Bronchial epithelial cell (primary cell): ENCODE measurements around the gene ZNF710. TPM values are rescaled to one million over a fixed set of nuclear protein-coding genes. Genes with fewer than 3 reads are reported as not detected.

Source experiments
- DNase-seq: peaks from one replicate; pipeline ENCODE4 v3.0.0-alpha.2; 2010; ENCODE audit warnings: low read depth
- FAIRE-seq: peaks from 2 replicates; lab custom pipeline; 2011; peaks lifted over from hg19 to GRCh38; lab: Jason Lieb, UNC
- H3K27me3 ChIP-seq: 2 replicates; pipeline ENCODE4 v1.5.1; 2011; ENCODE audit warnings: low read length; ENCODE audit not compliant: control insufficient read depth, insufficient read depth
- H3K36me3 ChIP-seq: 2 replicates; pipeline ENCODE4 v1.5.1; 2011; ENCODE audit warnings: low read length; ENCODE audit not compliant: control insufficient read depth, insufficient read depth
- H3K4me3 ChIP-seq: 2 replicates; pipeline ENCODE4 v1.5.1; 2011; ENCODE audit warnings: mild to moderate bottlenecking, low read depth, low read length, control low read depth
- total RNA-seq: library from RNA; depleted of rRNA; stranded (reverse); fragments of >200 nt; gene quantifications from 2 replicates; pipeline ENCODE4 v1.2.1, GENCODE V29; 2014
- TF ChIP-seq, protein P1 (sequence below): IDR thresholded peaks from 2 replicates; pipeline ENCODE4 v1.5.1; 2011; ENCODE audit warnings: mild to moderate bottlenecking, moderate library complexity, low read length, control low read depth, inconsistent platforms; ENCODE audit not compliant: insufficient read depth, severe bottlenecking

ZNF710 gene
- total RNA-seq, 1 donor from 2014 or later, result 7.6 TPM

DNA sequence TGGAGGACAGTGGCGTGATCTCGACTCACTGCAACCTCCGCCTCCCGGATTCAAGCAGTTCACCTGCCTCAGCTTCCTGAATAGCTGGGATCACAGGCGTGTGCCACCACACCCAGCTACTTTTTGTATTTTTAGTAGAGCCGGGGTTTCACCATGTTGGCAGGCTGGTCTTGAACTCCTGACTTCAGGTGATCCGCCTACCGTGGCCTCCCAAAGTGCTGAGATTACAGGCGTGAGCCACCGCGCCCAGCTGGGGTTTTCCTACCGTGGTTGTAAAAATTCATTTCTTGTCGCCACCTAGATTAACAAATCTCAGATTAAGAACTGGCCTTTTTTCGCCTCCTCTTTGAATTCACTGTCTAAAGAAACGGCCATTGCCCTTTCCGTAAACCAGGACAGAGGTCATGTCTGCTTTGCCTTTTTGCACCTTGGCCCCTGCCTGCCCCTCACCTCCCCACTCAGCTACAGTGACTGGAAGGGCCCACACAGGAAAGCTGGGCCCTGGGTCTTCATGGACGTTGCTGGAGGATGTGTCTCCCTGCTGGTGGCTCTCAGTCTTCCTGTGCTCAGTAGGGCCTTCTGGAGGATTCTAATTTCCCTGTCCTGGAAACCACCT, 17.2 kb downstream of the ZNF710 start:
- no peak for DNase-seq
- FAIRE-seq, result no peak
- no peaks in the 10 kb centered on the region for H3K27me3 ChIP-seq
- H3K36me3 ChIP-seq, result peaks cover 3% of the 10 kb centered on the region
- TF ChIP-seq, protein P1, sequence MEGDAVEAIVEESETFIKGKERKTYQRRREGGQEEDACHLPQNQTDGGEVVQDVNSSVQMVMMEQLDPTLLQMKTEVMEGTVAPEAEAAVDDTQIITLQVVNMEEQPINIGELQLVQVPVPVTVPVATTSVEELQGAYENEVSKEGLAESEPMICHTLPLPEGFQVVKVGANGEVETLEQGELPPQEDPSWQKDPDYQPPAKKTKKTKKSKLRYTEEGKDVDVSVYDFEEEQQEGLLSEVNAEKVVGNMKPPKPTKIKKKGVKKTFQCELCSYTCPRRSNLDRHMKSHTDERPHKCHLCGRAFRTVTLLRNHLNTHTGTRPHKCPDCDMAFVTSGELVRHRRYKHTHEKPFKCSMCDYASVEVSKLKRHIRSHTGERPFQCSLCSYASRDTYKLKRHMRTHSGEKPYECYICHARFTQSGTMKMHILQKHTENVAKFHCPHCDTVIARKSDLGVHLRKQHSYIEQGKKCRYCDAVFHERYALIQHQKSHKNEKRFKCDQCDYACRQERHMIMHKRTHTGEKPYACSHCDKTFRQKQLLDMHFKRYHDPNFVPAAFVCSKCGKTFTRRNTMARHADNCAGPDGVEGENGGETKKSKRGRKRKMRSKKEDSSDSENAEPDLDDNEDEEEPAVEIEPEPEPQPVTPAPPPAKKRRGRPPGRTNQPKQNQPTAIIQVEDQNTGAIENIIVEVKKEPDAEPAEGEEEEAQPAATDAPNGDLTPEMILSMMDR, result no peak
- H3K4me3 ChIP-seq, result no peak overlapping the region

- FAIRE-seq, result no peak
- TF ChIP-seq, protein P1, result no peak
- H3K4me3 ChIP-seq, result no peak overlapping the region
- DNase-seq, result no peak
- H3K27me3 ChIP-seq, result no peaks in the 10 kb centered on the region
- H3K36me3 ChIP-seq, result peaks cover 3% of the 10 kb centered on the region
These were observed 18.5 kb downstream of the ZNF710 start for GRCh38 chr15:90019611-90020010.

GRCh38 chr15:90020021-90020735, 19.1 kb downstream of the ZNF710 start:
- no peaks in the 10 kb centered on the region for H3K27me3 ChIP-seq
- DNase-seq, result no peak
- peak; percentile 28 for FAIRE-seq
- no peak overlapping the region for H3K4me3 ChIP-seq
- peaks cover 3% of the 10 kb centered on the region for H3K36me3 ChIP-seq
- TF ChIP-seq, protein P1, result no peak

DNA sequence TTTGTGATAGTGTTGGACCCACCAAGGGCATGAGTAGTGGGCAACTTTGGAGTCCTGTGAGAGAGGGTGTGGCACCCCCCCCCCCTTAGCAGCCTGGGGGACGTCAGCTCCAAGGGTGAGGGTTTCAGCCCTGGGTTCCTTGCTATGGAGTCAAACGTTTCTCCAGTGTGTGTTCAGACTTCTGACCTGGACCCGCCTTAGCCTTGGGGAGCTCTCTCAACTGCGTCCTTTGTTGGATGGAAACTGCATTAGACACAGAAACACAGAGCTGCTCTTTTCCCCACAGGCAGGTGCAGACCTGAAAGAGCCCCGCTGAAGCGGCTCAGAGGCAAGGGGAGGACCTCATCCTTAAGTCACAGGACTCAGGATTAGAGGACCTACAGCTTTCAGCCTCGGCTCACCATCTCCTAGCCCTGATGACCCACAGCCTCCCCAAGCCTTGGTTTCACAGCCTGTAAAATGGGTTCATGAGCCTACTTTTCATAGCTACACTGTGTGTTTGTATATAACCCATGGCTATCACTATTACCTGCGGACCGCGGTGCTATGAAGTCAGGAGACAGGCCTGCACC, 19.9 kb downstream of the ZNF710 start:
- H3K36me3 ChIP-seq, result peaks cover 3% of the 10 kb centered on the region
- no peak for DNase-seq
- FAIRE-seq, result no peak
- no peak overlapping the region for H3K4me3 ChIP-seq
- TF ChIP-seq, protein P1, result no peak
- H3K27me3 ChIP-seq, result no peaks in the 10 kb centered on the region

GRCh38 chr15:90022345-90022744, 21.2 kb downstream of the ZNF710 start:
- H3K36me3 ChIP-seq, result peaks cover 3% of the 10 kb centered on the region
- TF ChIP-seq, protein P1, result no peak
- FAIRE-seq, result no peak
- no peak overlapping the region for H3K4me3 ChIP-seq
- DNase-seq, result no peak
- no peaks in the 10 kb centered on the region for H3K27me3 ChIP-seq
